ENCODE data around the gene AP1G2.

AP1G2 gene

DNA sequence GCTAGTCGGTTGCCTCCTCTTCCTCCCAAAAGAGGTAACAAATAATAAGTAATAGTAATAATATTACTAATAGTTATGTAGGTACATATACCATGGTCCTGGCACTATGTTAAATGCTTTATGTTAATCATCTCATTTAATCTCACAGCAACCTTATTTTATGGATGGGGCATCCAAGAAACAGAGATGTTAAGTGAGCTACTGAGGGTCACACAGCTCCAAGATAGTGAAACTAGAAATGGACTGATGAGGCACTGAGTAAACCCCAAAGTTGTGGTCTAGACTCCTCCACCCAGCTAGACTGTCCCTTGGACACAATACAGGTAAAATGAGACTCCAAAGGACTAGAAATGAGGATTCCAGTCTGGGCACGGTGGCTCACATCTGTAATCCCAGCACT is 31.1 kb downstream of the AP1G2 start:
- no peak for DNase-seq

DNA sequence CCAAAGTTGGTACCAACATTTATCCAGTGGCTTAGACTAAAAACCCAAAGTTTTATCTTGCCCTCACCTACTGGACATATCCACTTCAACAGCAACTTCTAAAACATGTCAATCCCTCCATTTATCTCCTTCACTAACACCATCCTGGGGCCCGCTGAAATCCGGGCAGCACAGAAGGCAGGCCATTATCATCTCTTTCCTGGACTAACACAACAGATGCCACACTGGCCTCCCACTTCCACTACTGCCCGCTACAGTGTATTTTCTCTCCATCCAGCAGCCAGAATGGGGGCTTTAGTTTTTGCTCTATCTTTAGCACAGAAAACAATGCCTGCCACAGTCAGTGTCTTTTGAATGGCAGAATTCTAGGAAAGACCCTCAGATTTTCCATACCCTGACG is 31.6 kb downstream of the AP1G2 start:
- DNase-seq, result no peak

DNA sequence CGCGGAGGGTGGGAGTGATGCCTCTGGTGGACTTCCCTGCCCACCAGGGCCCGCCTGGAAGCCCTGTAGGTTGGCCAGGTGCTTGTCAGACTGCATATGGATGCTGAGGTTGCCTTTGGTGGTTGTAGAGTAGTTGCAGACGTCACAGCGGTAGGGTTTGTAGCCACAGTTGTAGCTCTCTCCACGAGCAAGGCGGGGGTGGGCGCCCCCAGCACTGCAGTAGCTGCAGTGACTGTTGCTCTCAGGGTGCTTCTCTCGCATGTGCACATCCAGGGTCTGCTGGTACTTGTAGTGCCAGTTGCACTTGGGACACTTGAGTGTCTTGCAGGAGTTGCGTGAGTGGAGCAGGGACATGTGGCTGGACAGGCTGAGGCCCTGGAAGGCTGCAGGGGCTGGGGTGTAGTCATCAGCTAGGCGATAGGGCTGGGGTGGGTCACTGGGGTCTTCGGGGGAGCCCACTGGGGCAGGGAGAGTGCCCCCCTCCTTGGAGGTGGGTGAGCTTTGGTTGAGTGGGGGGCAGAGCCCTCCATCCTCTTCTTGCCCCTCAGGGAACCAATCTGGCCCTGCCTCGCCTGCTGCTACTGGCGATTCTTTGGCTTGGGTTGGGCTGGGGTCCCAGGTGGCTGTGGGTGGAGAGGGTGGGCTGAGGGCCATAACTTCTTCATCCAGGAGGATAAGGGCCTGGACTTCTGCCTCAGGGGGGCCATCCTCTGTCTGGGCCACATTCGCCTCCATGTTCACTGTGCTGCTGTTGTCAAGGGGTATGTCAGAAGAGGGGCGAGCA is 33.7 kb downstream of the AP1G2 start:
- DNase-seq, result no peak

DNA sequence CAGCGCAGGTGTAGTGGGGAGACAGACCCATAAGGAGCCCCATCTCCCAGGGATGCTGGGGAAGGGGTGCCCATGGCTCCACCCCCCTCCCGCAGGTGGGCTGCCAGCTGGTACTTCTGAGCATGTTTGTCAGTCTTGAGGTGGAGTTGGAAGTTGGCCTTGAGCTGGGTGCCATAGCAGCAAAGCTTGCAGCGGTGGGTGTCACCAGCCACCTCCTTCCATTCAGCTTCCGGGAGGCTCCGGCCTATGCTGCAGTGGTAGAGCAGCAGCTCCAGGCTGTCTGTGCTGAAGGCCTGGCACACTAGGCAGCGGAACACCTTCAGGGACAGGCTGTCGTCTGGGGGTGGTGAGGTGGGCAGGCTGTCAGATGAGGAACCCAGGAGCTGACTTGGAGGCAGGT is 34.9 kb downstream of the AP1G2 start:
- DNase-seq, result no peak

DNA sequence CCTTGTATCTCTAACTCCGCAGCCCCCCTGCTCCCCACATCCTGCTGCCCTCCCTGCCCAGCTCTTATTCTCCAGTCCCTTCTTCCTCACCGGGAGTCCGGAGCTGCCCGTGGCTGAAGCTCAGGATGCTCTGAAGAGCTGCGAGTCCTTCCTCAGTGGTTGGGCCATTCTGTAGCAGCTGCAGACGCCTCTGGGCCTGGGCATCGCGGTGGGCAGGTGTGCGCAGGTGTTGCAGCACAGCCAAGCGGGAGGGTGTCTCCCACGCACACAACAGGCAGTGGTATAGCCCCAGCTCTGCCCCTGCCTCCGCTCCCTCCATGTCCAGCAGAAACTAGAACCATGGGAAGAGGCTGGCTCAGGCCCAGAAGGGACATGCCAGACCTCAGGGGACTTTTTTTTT is 36.2 kb downstream of the AP1G2 start:
- no peak for DNase-seq

DNA sequence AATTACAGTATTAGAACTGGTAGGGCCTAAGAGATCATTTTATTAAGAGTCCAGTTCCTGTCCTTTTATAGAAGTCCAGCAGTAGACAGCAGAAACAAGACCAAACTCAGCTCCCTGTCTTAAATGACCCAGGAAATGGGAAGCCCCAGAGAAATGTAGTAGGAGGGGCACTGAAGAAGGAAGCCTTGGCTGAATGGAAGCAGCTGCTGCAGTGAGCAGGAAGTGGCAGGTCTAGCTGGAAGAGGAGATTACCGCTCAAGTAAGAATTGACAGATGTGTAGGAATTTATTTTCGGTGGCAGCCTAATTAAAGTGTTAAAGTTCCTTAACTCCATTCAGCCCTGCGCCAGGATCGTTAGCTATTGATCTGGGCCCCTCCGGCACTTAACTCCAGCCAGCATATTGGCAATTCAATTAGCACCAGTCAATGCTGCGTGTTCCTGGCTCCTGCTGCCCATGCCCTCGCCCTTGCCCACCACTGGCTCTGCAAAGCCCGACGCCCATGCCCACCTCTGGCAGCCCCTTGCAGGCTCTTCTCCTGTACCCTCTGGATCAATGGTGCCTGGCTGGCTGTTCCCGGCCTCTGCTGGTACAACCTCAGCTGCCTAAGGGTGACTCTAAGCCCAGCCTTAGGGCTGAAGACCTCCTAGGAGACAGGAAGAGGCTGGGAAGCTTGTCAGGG is 37.1 kb downstream of the AP1G2 start:
- DNase-seq, result no peak

DNA sequence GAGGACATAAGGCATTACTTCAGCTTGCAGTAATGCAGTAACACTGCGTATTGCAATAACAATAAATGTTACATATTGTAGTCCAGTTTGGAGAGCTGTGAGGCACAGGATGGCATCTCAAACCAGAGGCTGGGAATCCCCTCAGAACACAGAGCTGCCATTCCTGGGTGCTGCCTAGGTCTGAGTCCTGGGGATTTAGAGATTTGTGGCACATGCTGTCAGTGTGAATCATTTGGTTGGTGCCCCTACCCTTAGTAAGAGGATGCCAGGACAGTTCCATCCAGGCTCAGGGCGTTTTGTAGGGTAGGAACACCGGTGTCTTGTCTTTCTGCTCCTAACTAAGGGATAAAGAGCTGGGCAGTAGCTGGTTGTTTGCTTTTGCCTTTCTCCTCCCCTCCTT is 38.6 kb downstream of the AP1G2 start:
- DNase-seq, result no peak

DNA sequence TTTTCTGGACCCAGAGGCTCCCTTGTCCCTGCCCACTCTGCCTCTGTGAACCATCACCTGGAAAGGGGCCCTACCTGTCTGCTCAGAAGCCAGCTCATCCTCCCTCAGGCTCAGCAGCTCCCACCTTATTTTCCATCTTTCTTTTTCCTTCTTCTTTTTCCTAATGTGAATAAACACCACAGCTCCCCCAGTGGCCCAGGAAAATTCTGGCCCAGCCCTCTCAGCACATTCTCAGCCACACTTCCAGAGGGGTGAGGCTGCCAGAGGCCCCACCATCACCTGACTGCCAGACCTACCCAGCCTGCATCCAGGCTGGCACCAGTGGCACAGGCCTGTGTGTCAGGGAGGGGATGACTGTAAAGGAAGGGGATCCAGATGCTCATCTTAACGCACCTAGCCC is 39.0 kb downstream of the AP1G2 start:
- DNase-seq, result no peak

DNA sequence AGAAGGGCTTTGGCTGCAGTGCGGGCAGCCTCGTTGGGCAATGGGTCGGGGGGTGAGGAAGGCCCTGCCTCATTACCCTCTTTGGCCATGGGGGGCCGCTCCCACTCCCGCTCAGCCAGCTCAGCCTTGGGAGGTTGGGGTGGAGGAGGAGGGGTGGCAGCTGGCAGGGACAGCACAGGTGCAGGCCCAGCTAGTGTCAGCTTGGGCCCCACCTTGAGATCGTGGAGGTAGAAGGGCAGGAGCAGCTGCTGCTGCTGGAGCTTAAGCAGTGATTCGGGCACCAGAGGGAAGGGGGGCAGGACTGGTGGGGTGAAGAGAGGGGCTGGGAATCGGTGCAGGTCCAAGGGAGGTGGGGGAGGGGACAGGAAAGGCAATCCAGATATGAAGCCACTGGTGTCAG is 42.0 kb downstream of the AP1G2 start:
- DNase-seq, result no peak

DNA sequence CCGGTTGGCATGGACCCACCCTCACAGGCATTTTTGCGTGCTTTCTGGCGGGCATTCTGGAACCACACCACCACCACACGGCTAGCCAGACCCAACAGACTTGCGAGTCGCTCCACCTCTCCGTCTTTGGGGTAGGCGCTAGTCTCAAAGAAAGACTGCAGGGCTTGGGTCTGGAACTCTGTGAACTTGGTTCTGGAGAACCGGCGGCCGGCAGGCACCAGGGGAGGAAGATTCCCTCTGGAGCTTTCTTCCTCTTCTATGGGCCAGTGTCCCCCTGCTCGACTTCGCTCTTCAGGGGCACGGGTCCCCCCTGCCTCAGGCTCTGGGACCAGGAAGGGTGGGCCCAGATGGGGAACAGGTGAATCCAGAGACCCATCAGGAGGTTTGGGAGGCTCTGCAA is 42.6 kb downstream of the AP1G2 start:
- no peak for DNase-seq

DNA sequence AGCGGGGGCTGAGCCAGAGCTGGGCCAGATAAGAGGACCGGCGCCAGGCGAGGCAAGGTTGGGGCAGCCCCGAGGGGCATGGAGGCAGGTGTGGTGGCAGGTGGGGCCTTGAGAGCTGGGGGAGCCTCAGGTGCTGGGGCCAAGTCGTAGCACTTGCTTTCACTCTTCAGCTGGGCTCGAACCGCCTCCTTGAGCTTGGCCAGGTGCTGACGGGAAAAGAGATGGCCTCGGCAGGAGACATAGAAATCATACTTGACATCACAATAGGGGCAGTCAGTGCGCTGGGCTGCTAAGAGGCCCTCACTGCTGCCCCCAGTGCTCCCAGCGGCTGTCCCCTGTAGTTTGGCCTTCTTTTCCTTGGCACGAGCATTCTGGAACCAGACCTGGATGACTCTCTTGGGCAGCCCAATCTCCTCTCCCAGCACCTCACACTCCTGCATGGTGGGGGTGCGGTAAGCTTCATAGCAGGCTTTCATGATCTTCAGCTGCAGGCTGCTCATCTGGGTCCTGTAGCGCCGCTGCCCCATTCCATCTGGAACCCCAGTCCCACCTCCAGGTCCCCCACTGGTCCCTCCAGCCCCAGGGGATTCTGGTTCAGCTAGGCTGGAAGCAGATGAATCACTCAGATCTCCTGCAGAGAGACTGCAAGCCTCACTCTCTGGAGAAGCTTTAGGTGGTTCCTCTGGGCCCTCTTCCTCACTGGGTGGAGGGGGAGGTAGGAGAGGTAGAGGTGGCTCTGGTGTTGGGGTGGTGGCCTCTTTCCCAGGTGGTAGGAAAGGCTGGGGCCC is 44.2 kb downstream of the AP1G2 start:
- peak; percentile 34 for DNase-seq

DNA sequence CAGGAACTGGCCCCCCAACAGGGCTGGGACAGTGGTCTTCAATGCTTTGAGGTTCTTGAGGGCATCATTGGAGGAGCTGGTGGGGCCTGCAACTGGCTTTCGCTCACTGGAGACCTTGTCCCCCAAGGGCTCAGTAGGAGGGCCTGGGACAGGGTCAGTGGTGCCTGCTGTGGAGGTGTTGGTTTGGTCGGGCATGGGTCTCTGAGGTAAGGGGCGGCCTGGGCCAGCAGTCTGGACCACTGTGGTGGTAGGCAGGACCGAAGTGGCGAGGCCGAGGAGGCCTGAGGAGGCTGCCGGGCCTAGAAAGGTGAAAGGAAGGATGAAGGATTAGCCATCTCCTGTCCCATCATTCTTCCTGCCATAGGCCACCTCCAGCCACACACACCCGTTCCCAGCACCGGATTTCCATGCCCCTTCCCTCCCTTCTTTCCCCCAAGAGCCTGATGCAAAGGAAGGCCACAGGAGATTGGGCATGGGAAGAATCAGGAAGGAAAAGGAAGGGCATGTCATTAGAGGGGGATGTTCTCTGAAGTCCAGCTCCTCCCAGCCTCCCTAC is 44.9 kb downstream of the AP1G2 start:
- no peak for DNase-seq

DNA sequence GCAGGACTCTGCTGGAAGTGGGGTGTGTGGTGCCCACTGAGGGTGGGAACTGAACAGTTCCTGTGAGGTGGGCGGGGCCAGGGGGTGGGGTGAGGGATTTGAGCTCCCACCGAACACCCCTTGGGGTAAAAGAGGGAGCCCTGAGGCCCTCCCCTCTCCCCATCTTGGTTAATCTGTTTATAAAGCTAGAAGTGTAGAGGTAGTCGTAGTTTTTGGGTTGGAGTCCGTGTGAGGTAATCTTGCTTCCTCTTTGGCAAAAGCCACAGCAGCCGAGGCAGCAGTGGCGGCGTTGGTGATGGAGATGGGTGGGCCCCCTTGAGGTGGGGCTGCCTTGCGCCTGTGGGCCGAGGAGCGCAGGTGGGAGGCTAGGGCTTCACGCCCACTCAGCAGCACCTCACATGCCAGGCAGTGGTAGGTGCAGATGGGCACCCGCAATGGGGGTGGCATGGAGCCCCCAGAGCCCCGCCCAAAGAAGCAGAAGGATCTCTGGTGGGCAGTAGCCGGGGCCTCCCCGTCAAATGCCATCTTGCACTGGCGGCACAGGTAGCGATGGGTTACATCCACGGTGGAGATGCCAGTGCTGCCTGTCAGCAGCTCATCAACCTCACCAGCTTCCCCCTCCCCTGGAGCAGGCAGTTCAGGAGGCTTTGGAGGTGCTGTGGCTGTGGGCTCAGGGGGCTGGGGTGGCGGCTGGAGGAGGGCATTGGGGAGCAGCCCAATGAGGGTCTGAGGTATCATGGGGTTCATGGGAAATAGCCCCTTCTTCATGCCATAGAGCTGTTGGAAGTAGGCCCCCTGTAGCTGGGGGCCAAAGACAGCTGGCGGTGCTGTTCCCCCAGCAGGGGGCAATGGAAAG is 45.6 kb downstream of the AP1G2 start:
- no peak for DNase-seq

DNA sequence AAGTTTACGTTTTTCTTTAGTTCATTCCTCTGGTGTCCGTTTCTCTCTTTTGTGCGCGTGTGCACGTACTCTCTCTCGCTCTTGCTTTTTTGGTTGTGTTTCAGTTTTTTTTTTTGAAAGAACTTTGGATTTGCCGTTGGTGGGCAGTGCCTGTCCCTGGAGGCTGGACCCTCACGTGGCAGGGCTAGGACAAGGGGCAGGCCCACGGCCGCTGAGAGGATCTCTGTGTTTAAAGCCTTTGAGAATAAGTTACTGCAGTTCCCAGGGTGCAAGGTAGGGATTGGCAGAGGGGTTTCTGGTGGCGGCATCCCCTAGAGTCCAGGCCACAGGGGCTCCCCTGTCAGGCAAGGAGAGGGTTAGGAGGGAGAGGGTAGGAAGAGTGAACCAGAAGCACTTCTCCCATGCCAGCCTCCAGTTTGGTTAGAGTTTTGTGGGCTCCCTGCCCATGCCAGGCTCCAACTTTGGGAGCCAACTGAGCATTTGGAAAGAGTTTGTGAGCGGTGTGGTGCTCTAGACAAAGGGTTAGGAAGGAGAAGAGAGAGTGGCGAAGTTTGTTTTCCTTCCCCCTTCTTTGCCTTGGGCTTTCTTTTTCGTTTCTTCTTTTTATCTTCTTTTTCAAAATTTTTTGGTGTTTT is 46.6 kb downstream of the AP1G2 start:
- DNase-seq, result no peak

DNA sequence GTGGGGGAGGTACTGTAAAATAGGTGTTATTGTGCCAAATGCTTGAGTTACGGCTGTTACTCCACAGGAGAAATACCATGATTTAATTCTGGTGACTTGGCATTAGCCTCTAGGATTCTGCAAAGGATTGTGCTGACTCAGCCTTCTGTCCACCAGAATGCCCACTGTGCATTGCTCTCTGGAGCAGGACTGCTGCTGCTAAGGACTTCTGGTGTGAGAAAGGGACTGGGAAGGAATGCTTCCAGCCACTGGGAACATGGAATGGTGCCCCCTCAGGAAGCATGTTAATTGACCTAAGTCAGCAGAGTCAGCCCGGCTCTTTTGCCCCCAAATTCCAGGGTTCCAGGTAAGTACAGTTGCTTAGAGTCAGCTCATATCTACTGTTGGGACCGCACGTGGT is 48.9 kb downstream of the AP1G2 start:
- no peak for DNase-seq

DNA sequence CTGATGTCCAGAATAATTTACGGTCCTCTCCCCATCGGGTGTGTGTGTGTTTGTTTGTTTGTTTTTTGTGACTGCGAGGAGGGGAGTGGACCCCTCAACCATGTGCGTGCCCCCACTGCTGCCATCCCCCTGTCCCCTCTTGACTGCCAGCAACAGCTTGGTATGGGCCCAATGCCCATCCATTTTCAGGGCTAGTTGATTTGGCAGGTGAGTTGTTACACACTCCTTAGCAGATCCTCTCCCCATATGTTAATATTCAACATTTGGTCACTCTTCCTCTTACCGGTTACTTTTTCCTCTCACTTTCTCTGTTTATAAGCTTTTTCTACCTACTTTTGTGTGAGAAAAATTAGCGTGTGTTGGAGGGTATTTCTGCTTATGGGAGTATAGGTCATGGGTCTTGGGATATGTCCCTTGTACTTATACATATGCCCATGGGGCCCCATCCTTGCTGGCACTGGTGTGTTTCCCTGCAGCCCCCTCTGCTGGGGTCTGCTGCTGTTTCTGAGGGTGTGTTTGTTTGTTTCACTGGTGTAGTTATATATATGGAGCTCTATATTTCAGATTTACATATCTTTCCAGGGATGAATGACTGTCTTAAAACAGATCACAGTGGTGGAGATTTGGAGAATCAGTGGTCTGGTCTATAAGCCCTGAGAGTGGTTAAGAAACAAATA is 49.8 kb downstream of the AP1G2 start:
- DNase-seq, result no peak

DNA sequence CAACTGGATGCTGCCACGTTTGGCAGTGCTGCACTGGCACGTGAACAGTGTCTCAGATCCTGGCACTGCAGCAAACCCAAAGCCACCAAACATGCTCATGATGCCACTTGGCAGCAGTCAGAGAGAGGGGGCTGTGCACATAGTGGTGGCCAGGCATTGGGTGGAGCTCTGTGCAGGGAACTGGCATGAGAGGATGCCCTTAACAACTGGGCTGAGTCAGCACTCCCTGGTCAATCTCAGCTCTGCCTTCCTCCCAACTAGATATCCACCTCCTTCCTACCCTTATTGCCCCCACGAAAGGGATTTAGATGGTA is 53.0 kb downstream of the AP1G2 start:
- peak; percentile 96 for DNase-seq

DNA sequence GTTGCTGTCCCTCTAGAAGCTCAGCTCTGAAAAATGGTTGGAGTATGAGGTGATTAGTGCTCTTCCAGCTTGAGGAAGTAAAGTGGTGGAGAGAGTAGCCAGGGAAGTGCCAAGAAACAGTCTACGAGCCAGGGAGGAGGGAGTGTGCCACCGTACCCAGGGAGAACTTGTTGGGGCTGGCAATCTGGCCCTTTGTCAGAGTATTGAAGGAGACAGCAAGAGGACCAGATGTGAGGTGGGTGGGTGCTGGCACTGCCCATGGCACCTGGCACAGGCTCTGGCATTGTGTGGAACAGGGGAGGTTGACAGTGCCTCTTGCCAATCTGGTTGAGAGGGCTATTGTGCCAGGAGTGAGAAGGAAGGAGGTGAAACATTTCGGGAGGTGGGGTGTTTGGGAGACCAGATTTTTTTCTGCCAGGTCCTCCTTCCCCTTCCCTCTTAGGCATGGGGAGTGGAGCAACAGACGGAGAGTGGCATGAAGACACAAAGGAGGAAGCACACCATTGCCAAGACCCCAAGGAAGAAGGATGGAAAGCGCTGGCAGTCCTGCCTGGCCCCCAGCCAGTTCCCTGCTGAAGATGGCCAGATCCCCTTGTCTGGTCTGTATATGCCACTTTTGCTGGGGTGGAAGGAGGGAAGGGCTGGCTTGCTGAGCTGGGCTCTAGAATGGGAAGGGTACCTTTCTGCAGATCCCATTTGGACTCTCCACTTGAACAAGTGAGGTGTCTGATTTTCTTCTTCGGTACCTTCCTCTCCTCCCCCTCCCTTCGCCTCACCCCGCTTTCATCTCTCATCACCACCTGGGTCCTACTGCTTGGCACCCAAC is 53.6 kb downstream of the AP1G2 start:
- DNase-seq, result peak; percentile 93

DNA sequence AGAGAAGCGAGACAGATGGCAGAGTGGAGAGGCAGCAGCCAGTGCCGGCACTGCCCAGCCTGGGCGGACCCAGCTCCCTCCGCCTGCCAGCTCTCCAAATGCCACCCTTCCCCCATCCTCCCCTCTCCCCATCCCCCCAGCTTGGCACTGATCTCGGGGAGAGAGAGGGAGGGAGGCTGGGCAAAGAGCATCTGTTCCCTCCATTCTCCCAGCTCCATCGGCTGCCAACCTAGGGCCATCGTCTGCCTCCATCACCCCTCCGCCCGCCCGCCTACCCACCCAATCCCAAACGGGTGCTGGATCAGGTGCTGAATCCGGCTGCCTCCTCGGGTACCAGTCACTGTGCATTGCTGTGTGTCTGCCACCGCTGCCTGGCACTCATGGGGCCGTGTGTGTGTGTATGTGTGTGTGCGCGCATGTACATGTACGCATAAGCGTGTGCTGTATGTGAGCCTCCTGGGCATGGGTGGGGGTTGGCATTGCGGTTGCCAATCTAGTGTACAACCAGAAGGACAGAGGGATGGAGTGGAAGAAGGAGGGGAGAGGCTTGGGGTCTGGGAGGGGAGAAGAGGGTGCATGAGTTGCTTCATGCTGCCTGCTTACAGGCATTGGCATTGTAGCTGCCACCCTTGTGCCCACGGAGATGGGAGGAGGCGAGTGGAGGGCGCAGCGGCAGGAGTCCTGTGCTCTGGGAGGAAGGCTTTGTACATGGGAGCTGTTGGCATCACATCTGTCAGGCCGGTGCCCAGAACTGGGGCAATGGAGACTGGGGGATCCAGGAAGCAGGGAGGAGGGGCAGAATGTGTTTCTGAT is 54.4 kb downstream of the AP1G2 start:
- peak; percentile 93 for DNase-seq

DNA sequence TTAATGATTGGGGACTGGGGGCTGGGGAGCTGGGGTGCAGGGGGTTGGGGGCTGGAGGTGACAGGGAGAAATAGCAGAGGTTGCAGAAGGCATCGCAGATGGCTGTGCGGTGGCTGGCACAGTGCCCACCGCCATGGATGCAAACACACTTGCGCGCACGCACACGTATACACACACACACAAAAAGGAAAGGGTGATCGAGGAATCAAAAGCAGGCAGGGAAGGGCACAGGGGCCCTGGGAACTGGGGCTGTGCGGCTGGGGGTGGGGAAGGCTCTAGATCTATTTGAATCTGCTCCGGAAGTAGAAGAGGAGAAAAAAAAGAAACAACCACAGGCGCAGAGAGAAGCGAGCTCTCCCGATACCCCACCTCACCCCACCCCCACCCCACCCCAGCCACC is 55.4 kb downstream of the AP1G2 start:
- peak; percentile 94 for DNase-seq
